ENCODE data around the gene OR2A2.
A peak's percentile ranks its signal among the peaks of the same experiment; 100 is the strongest.
"Not testable (repeated sequence)": the region's sequence is repeated elsewhere in the genome, so short reads cannot be mapped to it uniquely, and the experiment has no call there.

OR2A2 gene, protein sequence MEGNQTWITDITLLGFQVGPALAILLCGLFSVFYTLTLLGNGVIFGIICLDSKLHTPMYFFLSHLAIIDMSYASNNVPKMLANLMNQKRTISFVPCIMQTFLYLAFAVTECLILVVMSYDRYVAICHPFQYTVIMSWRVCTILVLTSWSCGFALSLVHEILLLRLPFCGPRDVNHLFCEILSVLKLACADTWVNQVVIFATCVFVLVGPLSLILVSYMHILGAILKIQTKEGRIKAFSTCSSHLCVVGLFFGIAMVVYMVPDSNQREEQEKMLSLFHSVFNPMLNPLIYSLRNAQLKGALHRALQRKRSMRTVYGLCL
- total RNA-seq, result 0 reads per million in 2 experiments

DNA sequence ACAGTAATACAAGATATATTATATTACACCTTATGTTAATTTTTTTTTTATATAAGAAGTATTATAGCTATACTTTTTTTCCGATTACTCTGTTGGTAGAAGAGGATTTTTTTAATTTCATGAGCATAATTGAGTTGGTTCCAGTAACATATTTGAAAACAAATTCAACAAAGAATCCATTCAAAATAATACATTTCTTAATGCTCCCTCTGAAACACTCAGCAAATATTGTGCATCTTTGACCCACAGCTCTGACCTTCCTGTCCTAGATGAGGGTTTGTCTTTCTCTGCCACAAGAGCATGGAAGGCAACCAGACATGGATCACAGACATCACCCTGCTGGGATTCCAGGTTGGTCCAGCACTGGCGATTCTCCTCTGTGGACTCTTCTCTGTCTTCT, at the start of gene OR2A2:
OR2A2 (plus strand) TSS at position 301 of the 400 bp plus-strand sequence; CDS start at position 301, 0 bp downstream.
- no peak for DNase-seq (ENCODE audit: low read depth)

DNA sequence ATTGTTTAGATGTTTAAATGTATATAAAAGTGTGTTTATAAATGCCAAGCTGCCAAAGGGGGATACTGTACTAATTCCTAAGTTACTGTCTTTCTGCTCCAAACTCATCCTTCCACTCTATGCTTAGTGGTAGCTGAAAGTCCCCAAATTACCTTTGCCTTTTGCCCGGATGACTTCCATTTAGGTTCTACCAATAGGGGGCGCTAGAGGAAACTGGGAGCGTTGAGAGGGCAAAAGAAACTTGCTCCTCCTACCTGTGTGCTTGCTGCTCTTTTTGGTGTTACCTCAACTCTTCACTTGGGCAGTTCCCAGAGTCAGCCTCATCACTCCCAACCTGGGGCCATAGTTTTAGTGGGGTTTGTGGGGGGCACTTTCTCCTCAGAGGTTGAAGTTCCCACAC, 45.7 kb upstream of the OR2A2 start:
- no peak for DNase-seq (ENCODE audit: low read depth)

DNA sequence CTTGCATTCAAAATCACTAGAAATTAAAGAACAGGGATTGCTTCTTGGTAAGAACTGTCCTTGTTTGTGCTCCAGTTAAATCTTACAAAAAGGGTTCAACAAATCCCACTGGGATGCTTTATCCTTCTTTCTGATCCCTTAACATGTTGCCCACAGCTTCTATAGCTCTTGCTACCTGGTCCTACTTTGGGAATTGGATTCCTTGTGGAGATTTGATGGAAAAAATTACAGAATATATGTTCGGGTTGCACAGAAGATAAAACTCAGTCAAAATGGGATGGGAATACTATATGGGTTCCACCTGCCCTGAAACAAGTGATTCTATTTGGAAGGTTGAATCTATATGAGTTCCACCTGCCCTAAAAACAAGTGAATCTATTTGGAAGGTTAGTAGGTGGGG, 39.9 kb upstream of the OR2A2 start, which contains the start of gene OR2A25:
OR2A25 (plus strand) TSS at position 301 of the 400 bp plus-strand sequence. CDS start 4,409 bp downstream, outside the sequence.
- no peak for DNase-seq (ENCODE audit: low read depth)

DNA sequence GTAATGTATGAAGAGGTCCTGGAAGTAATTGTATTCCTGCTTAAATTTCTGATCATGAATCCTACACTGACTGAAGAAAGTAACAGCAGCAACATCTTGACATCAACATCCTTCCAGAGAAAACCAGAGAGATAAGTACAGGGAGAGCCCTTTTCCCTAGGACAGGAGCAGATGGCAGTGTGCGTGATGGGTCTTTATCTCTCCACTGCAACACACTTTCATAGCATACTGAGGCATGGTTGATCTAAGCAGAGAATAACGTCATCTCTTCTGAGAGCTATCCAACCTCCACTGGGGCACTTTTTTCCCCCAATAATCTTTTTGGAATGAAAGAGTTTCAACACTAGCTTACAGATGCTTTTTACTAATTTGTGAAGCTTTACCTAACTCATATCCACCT, 39.4 kb upstream of the OR2A2 start:
- DNase-seq (ENCODE audit: low read depth), result no peak

DNA sequence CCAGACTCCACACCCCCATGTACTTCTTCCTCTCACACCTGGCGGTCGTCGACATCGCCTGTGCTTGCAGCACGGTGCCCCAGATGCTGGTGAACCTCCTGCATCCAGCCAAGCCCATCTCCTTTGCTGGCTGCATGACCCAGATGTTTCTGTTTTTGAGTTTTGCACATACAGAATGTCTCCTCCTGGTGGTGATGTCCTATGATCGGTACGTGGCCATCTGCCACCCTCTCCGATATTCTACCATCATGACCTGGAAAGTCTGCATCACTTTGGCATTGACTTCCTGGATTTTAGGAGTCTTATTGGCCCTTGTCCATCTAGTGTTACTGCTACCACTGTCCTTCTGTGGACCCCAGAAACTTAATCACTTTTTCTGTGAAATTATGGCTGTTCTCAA, 35.0 kb upstream of the OR2A2 start:
- DNase-seq (ENCODE audit: low read depth), result no peak

DNA sequence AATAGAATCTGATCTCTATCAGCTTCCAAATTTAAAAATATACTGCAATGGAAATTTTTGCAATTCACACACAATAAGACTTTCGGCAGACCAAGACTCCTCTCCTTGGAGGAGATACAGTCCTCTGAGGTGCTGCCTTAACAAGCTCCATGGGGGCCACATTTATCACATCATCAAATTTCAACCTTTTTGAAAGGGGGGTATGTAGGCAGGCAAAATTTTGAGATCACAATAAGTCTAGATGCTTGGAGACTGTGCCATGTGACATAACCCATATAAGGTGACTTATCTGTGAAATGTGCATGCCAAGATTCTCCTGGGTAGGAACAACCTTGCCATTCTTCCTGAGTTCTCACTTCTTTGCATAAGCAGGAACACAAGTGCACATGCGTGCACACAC, 23.4 kb upstream of the OR2A2 start, which contains the start of gene OR2A12:
OR2A12 (plus strand) TSS at position 301 of the 400 bp plus-strand sequence. CDS start 8,830 bp downstream, outside the sequence.
- DNase-seq (ENCODE audit: low read depth), result no peak

DNA sequence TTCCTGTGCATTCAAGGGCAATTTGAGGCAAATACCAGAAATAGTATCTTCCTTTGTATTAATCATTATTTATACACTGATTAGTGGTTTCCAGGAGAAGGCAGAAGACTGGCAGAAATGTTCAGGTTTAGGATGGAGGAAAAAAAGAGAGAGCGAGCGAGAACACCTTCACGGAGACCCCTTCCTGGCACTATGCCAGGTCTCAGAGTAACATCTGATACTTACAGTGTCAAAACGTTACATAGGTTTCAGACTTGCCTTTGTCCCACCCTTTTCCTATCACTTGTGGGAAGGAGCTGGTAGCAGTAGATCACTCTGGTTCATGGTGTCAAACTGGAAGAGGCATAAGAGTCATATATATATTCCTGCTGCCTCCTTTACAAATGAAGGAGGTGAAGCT, 22.7 kb upstream of the OR2A2 start:
- DNase-seq (ENCODE audit: low read depth), result no peak

DNA sequence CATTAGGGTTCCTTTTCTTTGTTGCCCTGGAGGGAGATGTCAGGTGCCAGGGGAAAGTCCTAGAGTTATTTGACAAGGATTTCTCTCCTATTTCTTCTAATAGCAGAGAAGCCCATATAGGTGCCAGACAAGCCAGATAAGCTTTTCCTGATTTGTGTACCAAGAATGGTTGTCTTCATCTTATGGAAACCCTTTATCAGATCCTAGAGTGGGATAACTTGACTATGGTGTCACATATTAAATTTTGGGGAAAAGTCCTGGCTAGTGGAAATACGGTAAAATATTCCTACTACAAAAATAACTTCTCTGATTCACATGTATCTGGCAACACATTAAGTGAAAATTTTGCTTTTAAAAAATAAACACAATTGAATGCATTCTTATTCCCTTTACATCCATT, 22.2 kb upstream of the OR2A2 start:
- DNase-seq (ENCODE audit: low read depth), result no peak

DNA sequence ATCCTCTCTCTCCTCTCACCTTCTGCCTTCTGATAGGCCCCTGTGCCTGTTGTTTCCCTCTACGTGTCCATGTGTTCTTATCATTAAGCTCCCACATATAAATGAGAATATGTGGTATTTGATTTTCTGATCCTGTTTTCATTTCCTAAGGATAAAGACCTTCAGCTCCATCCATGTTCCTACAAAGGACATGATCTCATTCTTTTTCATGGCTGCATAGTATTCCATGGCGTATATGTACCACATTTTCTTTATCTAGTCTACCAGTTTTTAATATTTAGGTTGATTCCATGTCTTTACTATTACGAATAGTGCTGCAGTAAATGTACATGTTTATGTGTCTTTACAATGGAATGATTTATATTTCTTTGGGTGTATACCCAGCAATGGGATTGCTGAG, 18.7 kb upstream of the OR2A2 start:
- DNase-seq (ENCODE audit: low read depth), result no peak

DNA sequence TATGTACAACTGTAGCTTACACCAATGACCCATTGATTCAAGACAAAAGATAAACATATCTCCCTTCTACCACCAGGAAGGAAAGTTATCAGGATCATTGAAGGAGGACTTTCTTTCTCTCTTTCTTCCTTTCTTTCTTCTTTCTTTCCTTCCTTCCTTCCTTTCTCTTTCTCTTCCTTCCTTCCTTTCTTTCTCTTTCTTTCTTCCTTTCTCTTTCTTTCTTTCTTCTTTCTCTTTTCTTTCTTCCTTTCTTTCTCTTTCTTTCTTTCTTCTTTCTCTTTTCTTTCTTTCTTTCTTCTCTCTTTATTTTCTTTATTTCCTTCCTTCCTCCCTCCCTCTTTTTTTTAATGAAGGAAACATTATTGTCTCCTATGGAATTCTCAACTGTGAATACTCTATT, 10.6 kb upstream of the OR2A2 start:
- no peak for DNase-seq (ENCODE audit: low read depth)

DNA sequence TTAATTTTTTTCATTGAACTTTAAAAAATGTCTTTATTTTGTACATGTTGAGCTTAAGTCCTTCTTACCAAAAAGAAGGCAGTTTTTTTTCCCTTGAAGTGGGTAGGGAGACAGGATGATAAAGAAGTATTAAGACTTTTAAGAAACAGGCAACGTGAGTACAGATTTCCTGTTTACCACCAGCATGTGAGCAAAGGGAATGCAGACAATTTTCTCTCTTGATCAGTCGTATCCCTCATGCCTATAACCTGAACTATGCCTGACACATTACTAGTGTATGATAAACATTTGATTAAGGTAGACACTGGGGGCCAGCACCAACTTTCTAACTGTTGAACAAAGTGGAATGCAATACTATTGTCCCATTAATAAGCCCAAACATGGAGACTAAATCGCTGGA, 8.8 kb upstream of the OR2A2 start:
- no peak for DNase-seq (ENCODE audit: low read depth)

DNA sequence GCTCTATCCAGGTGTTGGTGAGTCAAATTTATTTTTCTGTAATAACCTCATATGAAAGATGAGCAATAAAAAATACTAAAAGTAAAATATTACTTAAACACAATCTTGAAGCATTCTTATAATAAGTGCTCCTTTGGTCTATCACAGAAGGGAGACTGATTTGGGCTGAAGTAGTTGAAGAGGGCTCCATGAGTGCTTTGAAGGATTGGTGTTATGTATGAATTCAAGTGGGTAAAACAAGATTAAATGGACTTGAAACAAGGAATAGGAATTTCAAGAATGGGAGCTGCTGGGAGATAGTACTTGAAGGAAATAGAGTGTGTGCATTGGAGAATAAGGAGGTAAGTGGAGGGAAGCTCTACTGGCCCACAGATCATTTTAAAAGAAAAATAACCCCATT, 7.3 kb upstream of the OR2A2 start:
- no peak for DNase-seq (ENCODE audit: low read depth)

DNA sequence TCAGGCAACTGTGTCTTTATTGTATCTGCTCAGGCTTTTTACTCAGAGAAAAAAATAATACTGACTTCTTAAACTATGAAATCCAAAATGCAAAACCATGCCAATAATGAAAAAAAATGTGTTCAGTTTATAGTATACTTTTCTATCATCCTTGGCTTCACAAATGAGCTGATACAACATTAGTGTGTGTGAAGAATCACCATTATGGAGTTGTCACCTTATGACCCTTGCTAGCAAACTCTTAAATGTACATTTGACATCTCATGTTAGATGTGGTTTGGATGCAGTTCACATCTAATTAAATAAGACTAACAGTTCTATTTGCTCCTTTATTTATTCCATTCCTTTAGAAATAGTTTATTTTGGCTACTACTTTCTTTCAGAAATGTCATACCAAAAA, 4.2 kb upstream of the OR2A2 start:
- DNase-seq (ENCODE audit: low read depth), result no peak

DNA sequence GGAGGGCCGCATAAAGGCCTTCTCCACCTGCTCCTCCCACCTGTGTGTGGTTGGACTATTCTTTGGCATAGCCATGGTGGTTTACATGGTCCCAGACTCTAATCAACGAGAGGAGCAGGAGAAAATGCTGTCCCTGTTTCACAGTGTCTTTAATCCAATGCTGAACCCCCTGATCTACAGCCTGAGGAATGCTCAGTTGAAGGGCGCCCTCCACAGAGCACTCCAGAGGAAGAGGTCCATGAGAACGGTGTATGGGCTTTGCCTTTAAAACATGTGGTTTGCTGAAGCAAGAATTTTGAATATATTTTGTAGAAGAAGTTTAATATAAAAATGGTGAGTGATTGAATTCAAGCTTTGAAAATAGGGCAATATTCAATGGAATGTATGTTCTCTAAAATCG, 889 bp downstream of the OR2A2 start:
- DNase-seq (ENCODE audit: low read depth), result no peak

DNA sequence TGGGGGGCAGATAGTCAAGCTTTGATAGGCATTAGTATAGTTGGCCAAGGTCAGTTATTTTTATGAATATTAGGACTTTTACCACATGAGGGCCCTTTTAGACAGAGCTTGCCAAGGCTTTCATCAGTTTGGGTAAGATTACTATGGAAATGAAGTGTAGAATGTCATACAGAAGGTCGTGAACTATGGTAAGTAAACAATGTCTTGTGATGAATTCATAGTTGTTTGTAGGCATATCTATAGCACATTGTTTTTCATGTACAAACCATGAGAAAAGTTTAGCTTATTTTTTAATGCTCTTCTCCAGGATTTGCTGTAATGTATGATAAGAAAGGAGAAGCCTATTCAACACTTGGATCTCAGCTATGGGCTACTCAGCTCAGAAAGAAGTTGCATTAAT, 4.3 kb downstream of the OR2A2 start:
- DNase-seq (ENCODE audit: low read depth), result no peak

DNA sequence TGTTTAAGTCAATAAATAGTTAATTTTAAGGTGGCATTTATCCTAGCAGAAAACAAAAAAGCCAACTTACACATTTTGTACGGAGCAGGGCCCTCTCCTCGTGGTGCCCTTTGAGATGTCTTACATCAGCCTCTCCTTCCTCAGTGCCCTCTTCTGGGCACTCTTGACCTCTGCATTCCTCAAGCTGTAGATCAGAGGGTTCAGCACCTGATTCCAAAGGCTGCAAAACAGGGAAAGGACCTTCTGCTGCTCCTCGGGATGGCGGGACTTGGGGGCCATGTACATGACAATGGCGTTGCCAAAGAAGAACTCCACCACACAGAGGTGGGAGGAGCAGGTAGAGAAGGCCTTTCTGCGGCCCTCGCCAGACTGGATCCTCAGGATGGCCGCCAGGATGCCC, 9.0 kb downstream of the OR2A2 start:
- DNase-seq (ENCODE audit: low read depth), result no peak

DNA sequence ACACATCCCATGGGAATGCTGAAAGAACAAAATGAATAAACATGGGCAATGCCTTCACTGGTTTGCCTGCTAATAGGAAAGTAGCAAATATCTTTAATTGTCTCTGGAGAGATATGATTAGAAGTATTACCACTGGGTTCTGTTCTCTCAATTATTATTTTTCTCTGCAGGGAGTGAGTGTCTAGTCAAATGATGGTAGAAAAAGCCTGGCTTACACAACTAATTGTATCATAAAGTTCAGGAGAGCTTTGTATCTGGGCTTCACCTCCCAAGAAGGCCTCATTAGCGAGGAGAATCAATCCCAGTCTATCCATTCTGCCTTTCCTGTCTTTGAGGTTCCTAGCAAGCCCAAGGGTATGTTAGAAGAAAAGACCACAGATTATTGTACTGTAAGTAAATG, 13.5 kb downstream of the OR2A2 start, which contains the start of gene OR2A14:
OR2A14 (plus strand) TSS at position 301 of the 400 bp plus-strand sequence. CDS start 5,937 bp downstream, outside the sequence.
- DNase-seq (ENCODE audit: low read depth), result no peak

DNA sequence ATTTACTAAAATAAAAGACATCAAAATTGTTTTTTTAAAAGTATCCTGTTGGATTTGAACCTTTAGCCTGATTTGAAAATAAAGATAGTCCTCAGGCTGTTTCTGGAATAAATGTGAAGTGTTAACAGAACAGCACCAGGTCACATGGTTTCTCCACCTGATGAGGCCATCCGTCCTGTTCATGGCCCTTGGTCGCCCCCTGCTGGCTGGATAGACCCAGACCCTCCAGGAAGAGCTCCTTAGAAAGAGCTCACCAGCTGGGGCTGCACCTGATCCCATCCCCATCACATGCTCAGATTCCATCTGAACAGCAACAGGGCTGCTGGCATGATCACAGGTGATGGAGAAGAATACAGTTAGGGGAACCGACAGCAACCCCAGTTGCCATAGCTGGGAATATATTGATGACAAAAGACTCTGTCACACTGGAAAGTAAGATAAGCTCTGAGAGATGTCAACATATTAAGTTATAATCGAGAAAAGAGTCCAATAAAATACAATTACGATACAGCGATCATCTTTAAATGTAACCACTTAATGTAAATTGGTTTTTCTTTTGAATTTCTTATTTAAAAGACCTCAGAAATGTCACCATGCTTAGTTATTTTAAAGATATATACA, 18.4 kb downstream of the OR2A2 start:
- peak; percentile 81 for DNase-seq (ENCODE audit: low read depth)

DNA sequence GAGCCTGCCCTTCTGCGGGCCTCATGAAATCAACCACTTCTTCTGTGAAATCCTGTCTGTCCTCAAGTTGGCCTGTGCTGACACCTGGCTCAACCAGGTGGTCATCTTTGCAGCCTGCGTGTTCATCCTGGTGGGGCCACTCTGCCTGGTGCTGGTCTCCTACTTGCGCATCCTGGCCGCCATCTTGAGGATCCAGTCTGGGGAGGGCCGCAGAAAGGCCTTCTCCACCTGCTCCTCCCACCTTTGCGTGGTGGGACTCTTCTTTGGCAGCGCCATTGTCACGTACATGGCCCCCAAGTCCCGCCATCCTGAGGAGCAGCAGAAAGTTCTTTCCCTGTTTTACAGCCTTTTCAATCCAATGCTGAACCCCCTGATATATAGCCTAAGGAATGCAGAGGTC, 20.2 kb downstream of the OR2A2 start:
- not testable (repeated sequence) for DNase-seq (ENCODE audit: low read depth)

DNA sequence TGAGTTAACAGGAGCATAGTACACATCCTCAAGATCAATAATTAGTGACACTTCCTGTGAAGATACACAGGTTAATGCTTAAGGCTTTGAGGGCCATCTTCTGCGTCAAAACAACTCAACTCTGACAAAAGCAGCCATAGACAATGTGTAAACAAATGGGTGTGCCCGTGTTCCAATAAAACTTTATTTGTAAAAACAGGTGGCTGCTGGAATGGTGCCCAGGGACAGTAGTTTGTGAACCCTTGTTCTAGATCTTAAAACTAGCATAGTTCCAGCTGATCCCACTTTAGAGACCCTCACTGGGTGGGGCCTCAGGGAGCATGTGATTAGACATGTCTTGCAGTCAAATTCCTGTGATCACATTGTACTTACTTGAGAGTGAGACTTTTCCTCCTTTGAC, 21.3 kb downstream of the OR2A2 start:
- no peak for DNase-seq (ENCODE audit: low read depth)

DNA sequence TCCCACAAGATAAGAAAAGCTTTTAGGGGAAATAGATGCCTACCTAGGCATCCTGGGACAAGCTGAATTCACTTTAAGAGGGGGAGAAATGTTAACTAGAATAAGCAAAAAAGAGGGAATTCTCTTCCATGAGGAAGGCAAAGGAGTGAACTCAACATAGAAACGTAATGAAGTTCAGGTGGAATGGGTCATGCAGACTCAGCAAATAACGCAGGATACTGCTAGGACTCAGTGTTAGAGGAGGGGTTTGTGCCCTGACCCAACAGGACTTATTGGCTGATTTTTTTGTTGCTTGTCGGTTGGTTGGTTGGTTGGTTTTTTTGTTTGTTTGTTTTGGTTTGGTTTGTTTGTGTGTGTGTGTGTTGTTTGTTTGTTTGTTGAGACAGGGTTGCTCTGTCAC, 22.9 kb downstream of the OR2A2 start:
- no peak for DNase-seq (ENCODE audit: low read depth)

DNA sequence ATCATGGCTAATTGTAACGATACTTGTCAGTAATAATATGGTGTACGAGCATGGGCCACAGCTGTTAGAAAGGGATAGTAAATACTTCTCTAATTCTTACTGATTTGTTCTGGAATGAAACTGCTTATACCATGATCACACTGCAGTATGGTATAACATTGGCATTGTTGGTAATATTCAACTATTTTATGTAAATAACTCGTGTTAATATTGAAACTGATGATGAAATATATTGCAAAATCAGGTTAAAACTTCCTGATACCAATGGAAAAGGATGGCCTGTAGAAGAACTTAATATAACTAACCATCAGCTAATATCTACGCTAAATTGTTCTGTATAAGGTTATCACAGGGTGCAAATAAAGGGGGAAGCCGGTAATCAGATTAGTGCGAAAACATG, 23.9 kb downstream of the OR2A2 start:
- DNase-seq (ENCODE audit: low read depth), result no peak

DNA sequence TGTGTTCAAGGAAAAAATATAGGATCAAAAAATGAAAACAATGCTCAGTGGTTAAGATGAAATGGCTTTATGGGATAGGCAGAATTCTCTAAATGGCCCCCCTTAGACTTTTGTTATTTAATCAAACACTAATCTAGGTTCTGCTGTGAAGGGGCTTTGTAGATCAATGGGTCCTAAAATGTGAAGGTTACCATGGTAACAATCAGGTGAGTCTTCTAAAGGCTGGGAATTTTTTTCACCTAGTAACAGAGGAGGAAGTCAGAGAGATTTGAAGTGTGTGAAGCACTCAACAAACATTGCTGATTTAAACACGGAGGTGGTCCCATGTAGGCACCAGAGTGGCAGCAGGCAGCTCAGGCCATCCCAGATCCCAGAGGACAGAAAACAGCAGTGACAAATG, 24.7 kb downstream of the OR2A2 start:
- DNase-seq (ENCODE audit: low read depth), result no peak

Data from T follicular helper cell (primary cell).